Measurements from ENCODE around the gene ADTRP.

DNA sequence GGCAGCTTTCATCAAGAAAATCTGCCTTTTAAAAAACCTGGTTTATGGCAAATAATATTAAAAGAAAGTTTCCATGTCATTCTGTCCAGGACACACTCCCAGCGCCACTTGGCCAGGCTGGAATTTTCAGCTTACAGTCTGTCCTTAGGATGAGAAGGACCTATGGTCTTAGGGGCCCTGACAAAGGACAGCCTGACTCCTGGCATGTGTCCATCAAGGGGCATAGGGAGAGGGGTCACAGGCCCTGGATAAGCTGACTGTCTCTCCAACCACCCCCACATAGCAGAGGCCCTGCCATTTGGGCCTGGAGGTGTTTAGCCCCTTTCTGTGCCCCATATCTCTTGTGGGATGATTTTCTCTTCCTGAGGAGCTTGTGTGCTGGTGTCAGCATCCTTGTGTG, 60.6 kb downstream of the ADTRP start:
- TF ChIP-seq, protein P1, sequence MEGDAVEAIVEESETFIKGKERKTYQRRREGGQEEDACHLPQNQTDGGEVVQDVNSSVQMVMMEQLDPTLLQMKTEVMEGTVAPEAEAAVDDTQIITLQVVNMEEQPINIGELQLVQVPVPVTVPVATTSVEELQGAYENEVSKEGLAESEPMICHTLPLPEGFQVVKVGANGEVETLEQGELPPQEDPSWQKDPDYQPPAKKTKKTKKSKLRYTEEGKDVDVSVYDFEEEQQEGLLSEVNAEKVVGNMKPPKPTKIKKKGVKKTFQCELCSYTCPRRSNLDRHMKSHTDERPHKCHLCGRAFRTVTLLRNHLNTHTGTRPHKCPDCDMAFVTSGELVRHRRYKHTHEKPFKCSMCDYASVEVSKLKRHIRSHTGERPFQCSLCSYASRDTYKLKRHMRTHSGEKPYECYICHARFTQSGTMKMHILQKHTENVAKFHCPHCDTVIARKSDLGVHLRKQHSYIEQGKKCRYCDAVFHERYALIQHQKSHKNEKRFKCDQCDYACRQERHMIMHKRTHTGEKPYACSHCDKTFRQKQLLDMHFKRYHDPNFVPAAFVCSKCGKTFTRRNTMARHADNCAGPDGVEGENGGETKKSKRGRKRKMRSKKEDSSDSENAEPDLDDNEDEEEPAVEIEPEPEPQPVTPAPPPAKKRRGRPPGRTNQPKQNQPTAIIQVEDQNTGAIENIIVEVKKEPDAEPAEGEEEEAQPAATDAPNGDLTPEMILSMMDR (IDR thresholded peaks at IDR 0.05; ENCODE audit: insufficient read depth, low read depth, low read length) = no peak
- TF ChIP-seq EZH2 (IDR thresholded peaks at IDR 0.05; ENCODE audit: insufficient read depth, low read length) = no peak

All from astrocyte (in vitro differentiated cells and primary cell).